HepG2 (cell line): ENCODE measurements around the gene CASKIN1. TPM values are rescaled to one million over a fixed set of nuclear protein-coding genes. Genes with fewer than 3 reads are reported as not detected.

ENCODE experiments used
- ELF4 ChIP-seq: sonication (generic); formaldehyde crosslinking; IDR thresholded peaks from 2 replicates; pipeline ENCODE4 v1.5.0; 2020; ENCODE audit warnings: missing genetic modification reagents, mild to moderate bottlenecking, moderate library complexity, borderline replicate concordance
- GATAD2A ChIP-seq: IDR thresholded peaks from 2 replicates; pipeline ENCODE4 v1.6.1; 2016
- GLI4 ChIP-seq: sonication (generic); formaldehyde crosslinking; IDR thresholded peaks from 2 replicates; pipeline ENCODE4 v1.5.1; 2020; ENCODE audit warnings: missing genetic modification reagents, mild to moderate bottlenecking, moderate library complexity, borderline replicate concordance
- GTF3A ChIP-seq: sonication (generic); formaldehyde crosslinking; conservative IDR thresholded peaks from 2 replicates; pipeline ENCODE4 v1.4.0; 2020; ENCODE audit warnings: mild to moderate bottlenecking, missing genetic modification reagents
- RELA ChIP-seq: sonication (generic); formaldehyde crosslinking; IDR thresholded peaks from 2 replicates; pipeline ENCODE4 v1.4.0; 2020; ENCODE audit warnings: missing genetic modification reagents
- SETDB1 ChIP-seq: sonication (generic); formaldehyde crosslinking; IDR thresholded peaks from 2 replicates; pipeline ENCODE4 v1.5.1; 2020; ENCODE audit warnings: missing genetic modification reagents, mild to moderate bottlenecking, borderline replicate concordance
- ZNF687 ChIP-seq: sonication (generic); formaldehyde crosslinking; IDR thresholded peaks from 2 replicates; pipeline ENCODE4 v1.5.1; 2020; ENCODE audit warnings: mild to moderate bottlenecking, missing genetic modification reagents, moderate library complexity
- ZNF720 ChIP-seq: sonication (generic); formaldehyde crosslinking; IDR thresholded peaks from 2 replicates; pipeline ENCODE4 v1.4.0; 2020; ENCODE audit warnings: missing genetic modification reagents
- ZNF816 ChIP-seq: sonication (generic); formaldehyde crosslinking; IDR thresholded peaks from 2 replicates; pipeline ENCODE4 v1.8.0; 2022; ENCODE audit warnings: missing genetic modification reagents, mild to moderate bottlenecking, borderline replicate concordance
- polyA plus RNA-seq, 8 experiments: library from polyadenylated mRNA; depleted of rRNA in 3 of 8; stranded (reverse) in 7 of 8; unstranded in 1 of 8; fragments of >200 nt; fragmentation: Illumina TruSeq in 4 of 8; extraction: Trizol in 4 of 8; gene quantifications; 2 replicates each; pipeline versions ENCODE4 v1.2.1 to v1.2.3, GENCODE V29; 2011 to 2016; ENCODE audit warnings: low read depth in 4 of 8, missing spikeins in 1 of 8, mixed read lengths in 1 of 8; ENCODE audit not compliant: insufficient read depth in 1 of 8
- total RNA-seq, 5 experiments: library from RNA; depleted of rRNA; stranded (reverse); fragments of >200 nt; fragmentation: Illumina TruSeq; extraction: Trizol; gene quantifications; 2 replicates each; pipeline ENCODE4 v1.2.3, GENCODE V29; 2016; ENCODE audit warnings: low read depth in 1 of 5
- TF ChIP-seq, protein P1 (sequence below): IDR thresholded peaks from 2 replicates; pipeline ENCODE4 v1.6.1; 2016; ENCODE audit warnings: missing biosample characterization, missing genetic modification reagents, low read depth
- TF ChIP-seq, protein P2 (sequence below): sonication (generic); formaldehyde crosslinking; IDR thresholded peaks from 2 replicates; pipeline ENCODE4 v1.5.1; 2020; ENCODE audit warnings: mild to moderate bottlenecking, missing genetic modification reagents
- TF ChIP-seq, protein P3 (sequence below): sonication (generic); formaldehyde crosslinking; IDR thresholded peaks from 2 replicates; pipeline ENCODE4 v1.9.0; 2021; ENCODE audit warnings: mild to moderate bottlenecking, missing genetic modification reagents

Gene CASKIN1
- total and polyA plus RNA-seq, 2 of the 13 experiments (the other 11 are each of a cell fraction or from before 2014, with no cell fraction given) = 1.2 to 2.2 TPM

DNA sequence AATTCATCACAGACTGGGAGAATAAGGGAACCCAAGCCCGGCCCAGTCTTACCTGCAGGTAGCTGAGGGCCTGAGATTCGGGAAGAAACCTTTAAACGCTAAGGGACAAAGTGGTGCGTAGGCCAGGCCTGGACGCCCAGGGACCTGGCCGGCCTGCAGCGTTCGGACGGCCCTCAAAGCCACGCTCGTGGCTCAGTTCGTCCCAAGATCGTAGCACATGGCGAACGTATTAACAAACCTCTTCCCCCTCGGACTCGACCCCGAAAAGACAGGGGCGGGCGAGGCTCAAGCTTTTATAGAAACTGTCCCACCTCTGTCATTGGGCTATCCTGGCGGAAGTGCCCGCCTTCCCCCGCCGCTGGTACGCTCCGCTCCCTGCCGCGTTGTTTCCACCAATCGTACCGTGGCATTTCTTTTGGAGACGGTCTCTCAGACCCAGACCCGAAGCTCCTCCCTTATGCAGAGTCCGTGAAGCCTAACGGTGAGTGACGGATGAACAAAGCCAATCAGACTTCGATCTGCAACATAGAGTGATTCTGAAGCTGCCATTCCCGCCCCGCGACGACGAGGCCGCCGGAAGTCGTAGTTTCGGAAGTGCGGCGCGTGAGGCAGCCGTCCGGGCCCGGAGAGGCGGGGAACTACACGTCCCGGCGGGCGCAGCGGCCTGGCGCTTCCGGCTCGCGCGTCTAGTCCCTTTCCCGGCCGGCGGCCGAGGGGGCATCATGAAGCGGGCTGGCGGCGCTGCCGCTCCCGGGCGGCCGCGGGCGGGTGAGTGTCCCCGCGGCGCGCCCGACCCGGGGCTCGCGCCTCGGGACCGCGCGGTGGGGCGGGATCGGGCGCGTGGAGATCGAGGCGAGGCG is 41.1 kb downstream of the CASKIN1 start, which contains the start of gene TRAF7 (continued):
- TF ChIP-seq GLI4 (CRISPR knock-in tag) (no peak), ZNF687 (CRISPR knock-in tag) (peak; percentile 77), SETDB1 (no peak), RELA (CRISPR knock-in tag) (no peak), ZNF816 (CRISPR knock-in tag) (no peak), ZNF720 (CRISPR knock-in tag) (no peak; the same call in 1 of the 2 replicates), GTF3A (CRISPR knock-in tag) (0 out of 2 replicates have a peak, but pooled peaks have one; percentile 34), GATAD2A (CRISPR knock-in tag) (no peak), ELF4 (peak; percentile 96)
- TF ChIP-seq, protein P1, sequence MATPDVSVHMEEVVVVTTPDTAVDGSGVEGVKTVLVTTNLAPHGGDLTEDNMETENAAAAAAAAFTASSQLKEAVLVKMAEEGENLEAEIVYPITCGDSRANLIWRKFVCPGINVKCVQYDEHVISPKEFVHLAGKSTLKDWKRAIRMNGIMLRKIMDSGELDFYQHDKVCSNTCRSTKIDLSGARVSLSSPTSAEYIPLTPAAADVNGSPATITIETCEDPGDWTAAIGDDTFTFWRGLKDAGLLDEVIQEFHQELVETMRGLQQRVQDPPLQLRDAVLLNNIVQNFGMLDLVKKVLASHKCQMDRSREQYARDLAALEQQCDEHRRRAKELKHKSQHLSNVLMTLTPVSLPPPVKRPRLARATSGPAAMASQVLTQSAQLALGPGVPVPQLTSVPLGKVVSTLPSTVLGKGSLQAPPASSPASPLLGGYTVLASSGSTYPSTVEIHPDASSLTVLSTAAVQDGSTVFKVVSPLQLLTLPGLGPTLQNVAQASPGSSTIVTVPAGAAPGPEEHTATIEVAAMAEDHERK = peak; percentile 45; the same call in 1 of the 2 replicates
- TF ChIP-seq, protein P2, sequence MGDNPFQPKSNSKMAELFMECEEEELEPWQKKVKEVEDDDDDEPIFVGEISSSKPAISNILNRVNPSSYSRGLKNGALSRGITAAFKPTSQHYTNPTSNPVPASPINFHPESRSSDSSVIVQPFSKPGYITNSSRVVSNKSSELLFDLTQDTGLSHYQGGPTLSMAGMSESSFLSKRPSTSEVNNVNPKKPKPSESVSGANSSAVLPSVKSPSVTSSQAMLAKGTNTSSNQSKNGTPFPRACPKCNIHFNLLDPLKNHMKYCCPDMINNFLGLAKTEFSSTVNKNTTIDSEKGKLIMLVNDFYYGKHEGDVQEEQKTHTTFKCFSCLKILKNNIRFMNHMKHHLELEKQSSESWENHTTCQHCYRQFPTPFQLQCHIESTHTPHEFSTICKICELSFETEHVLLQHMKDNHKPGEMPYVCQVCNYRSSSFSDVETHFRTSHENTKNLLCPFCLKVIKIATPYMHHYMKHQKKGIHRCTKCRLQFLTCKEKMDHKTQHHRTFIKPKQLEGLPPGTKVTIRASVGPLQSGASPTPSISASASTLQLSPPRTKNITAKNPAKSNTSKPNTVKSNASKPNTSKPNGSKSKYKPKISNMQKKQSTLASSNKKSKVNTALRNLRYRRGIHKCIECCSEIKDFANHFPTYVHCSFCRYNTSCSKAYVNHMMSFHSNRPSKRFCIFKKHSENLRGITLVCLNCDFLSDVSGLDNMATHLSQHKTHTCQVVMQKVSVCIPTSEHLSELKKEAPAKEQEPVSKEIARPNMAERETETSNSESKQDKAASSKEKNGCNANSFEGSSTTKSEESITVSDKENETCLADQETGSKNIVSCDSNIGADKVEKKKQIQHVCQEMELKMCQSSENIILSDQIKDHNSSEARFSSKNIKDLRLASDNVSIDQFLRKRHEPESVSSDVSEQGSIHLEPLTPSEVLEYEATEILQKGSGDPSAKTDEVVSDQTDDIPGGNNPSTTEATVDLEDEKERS = no peak; the same call in 1 of the 2 replicates
- TF ChIP-seq, protein P3, sequence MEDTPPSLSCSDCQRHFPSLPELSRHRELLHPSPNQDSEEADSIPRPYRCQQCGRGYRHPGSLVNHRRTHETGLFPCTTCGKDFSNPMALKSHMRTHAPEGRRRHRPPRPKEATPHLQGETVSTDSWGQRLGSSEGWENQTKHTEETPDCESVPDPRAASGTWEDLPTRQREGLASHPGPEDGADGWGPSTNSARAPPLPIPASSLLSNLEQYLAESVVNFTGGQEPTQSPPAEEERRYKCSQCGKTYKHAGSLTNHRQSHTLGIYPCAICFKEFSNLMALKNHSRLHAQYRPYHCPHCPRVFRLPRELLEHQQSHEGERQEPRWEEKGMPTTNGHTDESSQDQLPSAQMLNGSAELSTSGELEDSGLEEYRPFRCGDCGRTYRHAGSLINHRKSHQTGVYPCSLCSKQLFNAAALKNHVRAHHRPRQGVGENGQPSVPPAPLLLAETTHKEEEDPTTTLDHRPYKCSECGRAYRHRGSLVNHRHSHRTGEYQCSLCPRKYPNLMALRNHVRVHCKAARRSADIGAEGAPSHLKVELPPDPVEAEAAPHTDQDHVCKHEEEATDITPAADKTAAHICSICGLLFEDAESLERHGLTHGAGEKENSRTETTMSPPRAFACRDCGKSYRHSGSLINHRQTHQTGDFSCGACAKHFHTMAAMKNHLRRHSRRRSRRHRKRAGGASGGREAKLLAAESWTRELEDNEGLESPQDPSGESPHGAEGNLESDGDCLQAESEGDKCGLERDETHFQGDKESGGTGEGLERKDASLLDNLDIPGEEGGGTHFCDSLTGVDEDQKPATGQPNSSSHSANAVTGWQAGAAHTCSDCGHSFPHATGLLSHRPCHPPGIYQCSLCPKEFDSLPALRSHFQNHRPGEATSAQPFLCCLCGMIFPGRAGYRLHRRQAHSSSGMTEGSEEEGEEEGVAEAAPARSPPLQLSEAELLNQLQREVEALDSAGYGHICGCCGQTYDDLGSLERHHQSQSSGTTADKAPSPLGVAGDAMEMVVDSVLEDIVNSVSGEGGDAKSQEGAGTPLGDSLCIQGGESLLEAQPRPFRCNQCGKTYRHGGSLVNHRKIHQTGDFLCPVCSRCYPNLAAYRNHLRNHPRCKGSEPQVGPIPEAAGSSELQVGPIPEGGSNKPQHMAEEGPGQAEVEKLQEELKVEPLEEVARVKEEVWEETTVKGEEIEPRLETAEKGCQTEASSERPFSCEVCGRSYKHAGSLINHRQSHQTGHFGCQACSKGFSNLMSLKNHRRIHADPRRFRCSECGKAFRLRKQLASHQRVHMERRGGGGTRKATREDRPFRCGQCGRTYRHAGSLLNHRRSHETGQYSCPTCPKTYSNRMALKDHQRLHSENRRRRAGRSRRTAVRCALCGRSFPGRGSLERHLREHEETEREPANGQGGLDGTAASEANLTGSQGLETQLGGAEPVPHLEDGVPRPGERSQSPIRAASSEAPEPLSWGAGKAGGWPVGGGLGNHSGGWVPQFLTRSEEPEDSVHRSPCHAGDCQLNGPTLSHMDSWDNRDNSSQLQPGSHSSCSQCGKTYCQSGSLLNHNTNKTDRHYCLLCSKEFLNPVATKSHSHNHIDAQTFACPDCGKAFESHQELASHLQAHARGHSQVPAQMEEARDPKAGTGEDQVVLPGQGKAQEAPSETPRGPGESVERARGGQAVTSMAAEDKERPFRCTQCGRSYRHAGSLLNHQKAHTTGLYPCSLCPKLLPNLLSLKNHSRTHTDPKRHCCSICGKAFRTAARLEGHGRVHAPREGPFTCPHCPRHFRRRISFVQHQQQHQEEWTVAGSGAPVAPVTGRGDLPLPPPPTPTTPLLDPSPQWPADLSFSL (CRISPR knock-in tag) = no peak
